Measurements from ENCODE around the gene GGA1. TPM values are rescaled to one million over a fixed set of nuclear protein-coding genes. Genes with fewer than 3 reads are reported as not detected.

GGA1 gene
- total and polyA plus RNA-seq, 10 of the 15 experiments (the other 5 are each of a cell fraction or from before 2014, with no cell fraction given): 1.4 to 79.4 (median 44.4) TPM

DNA sequence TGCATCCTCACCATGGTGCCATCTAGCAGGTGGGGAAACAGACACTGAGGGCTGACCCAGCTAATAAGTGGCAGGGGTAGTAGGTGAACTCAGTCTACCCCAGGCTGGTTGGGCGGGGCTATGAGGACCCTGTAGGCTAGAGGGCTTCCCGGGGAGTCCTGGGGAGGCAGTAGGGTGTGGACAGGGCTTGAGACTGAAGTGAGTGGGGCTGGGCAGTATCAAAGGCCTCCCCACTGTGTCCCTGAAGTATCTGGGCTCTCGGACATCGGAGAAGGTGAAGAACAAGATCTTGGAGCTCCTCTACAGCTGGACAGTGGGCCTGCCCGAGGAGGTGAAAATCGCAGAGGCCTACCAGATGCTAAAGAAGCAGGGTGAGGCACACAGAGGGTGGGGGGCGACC, 11.4 kb downstream of the GGA1 start:
- Histone ChIP-seq H3K9me3 (replicated peaks; ENCODE audit: control insufficient read depth, insufficient read depth, low read length) (no peaks in the 10 kb centered on the region), H3K4me2 (ENCODE audit: control insufficient read depth, insufficient read depth) (no peak overlapping the region), H3K79me2 (ENCODE audit: control insufficient read depth, insufficient read depth, low read length) (no peaks in the 10 kb centered on the region), H3K27ac (ENCODE audit: control insufficient read depth, insufficient read depth) (no peak overlapping the region), H3K4me1 (ENCODE audit: control insufficient read depth, insufficient read depth, low read length) (peaks cover 6% of the 10 kb centered on the region), H3K27me3 (replicated peaks in 1 of 2; ENCODE audit: control insufficient read depth in 2 of 2, insufficient read depth in 2 of 2, low read length in 1 of 2) (no peaks in the 10 kb centered on the region), H4K20me1 (ENCODE audit: control insufficient read depth, insufficient read depth) (no peaks in the 10 kb centered on the region), H3K9ac (ENCODE audit: control insufficient read depth, insufficient read depth, low read length) (no peak overlapping the region), H3K4me3 (no peak overlapping the region), H2AFZ (ENCODE audit: control insufficient read depth, low read depth, low read length) (no peak overlapping the region), H3K36me3 (ENCODE audit: control insufficient read depth in 2 of 2, insufficient read depth in 2 of 2, low read length in 1 of 2) (peaks cover 20 to 26% of the 10 kb centered on the region in 2 experiments)
- ATAC-seq: no peak
- WGBS (ENCODE audit: insufficient coverage, insufficient replicate concordance, low lambda C conversion rate, missing lambda C conversion rate): 88% methylated on average over 7 of the region's 7 CpGs
- in situ Hi-C loops (cut with MboI): no loop called here
- TF ChIP-seq CBX3 (IDR thresholded peaks at IDR 0.05; ENCODE audit: borderline replicate concordance, low read depth) (no peak), HDAC2 (IDR thresholded peaks at IDR 0.05) (no peak), BACH1 (IDR thresholded peaks at IDR 0.05; ENCODE audit: borderline replicate concordance) (no peak), BMI1 (IDR thresholded peaks at IDR 0.05; ENCODE audit: borderline replicate concordance) (no peak), TBL1XR1 (IDR thresholded peaks at IDR 0.05; ENCODE audit: low read depth, low read length) (no peak), ESRRA (IDR thresholded peaks at IDR 0.05; ENCODE audit: low read length) (no peak)
- TF ChIP-seq, protein P1, sequence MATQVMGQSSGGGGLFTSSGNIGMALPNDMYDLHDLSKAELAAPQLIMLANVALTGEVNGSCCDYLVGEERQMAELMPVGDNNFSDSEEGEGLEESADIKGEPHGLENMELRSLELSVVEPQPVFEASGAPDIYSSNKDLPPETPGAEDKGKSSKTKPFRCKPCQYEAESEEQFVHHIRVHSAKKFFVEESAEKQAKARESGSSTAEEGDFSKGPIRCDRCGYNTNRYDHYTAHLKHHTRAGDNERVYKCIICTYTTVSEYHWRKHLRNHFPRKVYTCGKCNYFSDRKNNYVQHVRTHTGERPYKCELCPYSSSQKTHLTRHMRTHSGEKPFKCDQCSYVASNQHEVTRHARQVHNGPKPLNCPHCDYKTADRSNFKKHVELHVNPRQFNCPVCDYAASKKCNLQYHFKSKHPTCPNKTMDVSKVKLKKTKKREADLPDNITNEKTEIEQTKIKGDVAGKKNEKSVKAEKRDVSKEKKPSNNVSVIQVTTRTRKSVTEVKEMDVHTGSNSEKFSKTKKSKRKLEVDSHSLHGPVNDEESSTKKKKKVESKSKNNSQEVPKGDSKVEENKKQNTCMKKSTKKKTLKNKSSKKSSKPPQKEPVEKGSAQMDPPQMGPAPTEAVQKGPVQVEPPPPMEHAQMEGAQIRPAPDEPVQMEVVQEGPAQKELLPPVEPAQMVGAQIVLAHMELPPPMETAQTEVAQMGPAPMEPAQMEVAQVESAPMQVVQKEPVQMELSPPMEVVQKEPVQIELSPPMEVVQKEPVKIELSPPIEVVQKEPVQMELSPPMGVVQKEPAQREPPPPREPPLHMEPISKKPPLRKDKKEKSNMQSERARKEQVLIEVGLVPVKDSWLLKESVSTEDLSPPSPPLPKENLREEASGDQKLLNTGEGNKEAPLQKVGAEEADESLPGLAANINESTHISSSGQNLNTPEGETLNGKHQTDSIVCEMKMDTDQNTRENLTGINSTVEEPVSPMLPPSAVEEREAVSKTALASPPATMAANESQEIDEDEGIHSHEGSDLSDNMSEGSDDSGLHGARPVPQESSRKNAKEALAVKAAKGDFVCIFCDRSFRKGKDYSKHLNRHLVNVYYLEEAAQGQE (IDR thresholded peaks at IDR 0.05; ENCODE audit: low read depth, low read length): no peak
- no peak for DNase-seq (ENCODE audit: low read depth, low spot score)
- no peak for FAIRE-seq
- ChIA-PET CTCF (interaction anchor here (0.7 to 14.9 kb wide), 5 partner anchors 12 to 61 kb away, joined by 3 to 275 read pairs (median 12); partner anchors contain the start of genes LGALS1, NOL12 and SH3BP1), RAD21 (ENCODE audit: unreplicated experiment) (interaction anchor here (0.7 to 1.0 kb wide), 3 partner anchors 8 to 40 kb away, joined by 3 read pairs; no protein-coding TSS in a partner anchor), POLR2A (interaction anchor here (0.5 to 0.6 kb wide), 2 partner anchors 12 to 84 kb away, joined by 5 to 6 read pairs; no protein-coding TSS in a partner anchor), SMC1A (ENCODE audit: uncharacterized antibody, unreplicated experiment) (interaction anchor here (0.7 to 2.0 kb wide), 3 partner anchors 17 to 56 kb away, joined by 3 to 6 read pairs (median 4); partner anchors contain the start of gene LGALS1)
- intact Hi-C loops (cut with micrococcal nuclease; ENCODE audit: unreplicated experiment): no loop called here
- BruUV-seq (replicated peaks): no TSS peak

Measured in GM12878 (cell line).